SK-N-SH treated with all-trans-retinoic acid at 6 μM for 48 hours (cell line): Measurements from ENCODE around the gene CFAP221.

ENCODE experiments used
- ATAC-seq: fragments of 200-7000 bp; cut with Tn5 transposase; 3 replicates; pipeline ENCODE4 v1.9.1; 2020; ENCODE audit warnings: mild to moderate bottlenecking, moderate library complexity
- ARNTL ChIP-seq: fragments of 450-650 bp; formaldehyde crosslinking; IDR thresholded peaks from 2 replicates; pipeline ENCODE4 v1.5.0; 2020; ENCODE audit warnings: low read depth, mild to moderate bottlenecking, moderate library complexity, borderline replicate concordance
- BACH2 ChIP-seq: fragments of 250-450 bp; sonication (Bioruptor Pico); IDR thresholded peaks from 2 replicates; pipeline ENCODE4 v1.9.0; 2021; ENCODE audit warnings: mild to moderate bottlenecking, borderline replicate concordance
- CSDC2 ChIP-seq: fragments of 250-450 bp; sonication (Bioruptor Pico); IDR thresholded peaks from 2 replicates; pipeline ENCODE4 v1.5.0; 2020; ENCODE audit warnings: mild to moderate bottlenecking, moderate library complexity
- ESRRG ChIP-seq: fragments of 250-450 bp; sonication (Bioruptor Pico); IDR thresholded peaks from 2 replicates; pipeline ENCODE4 v1.6.1; 2021; ENCODE audit warnings: mild to moderate bottlenecking
- ISL1 ChIP-seq: fragments of 250-450 bp; sonication (Bioruptor Pico); IDR thresholded peaks from 2 replicates; pipeline ENCODE4 v2.1.2; 2022; ENCODE audit warnings: mild to moderate bottlenecking, moderate library complexity
- OSR1 ChIP-seq: fragments of 250-450 bp; sonication (Bioruptor Pico); IDR thresholded peaks from 2 replicates; pipeline ENCODE4 v1.8.0; 2022; ENCODE audit warnings: moderate library complexity, mild to moderate bottlenecking, inconsistent platforms
- PPARA ChIP-seq: fragments of 250-450 bp; sonication (Bioruptor Pico); IDR thresholded peaks from 2 replicates; pipeline ENCODE4 v1.5.0; 2020; ENCODE audit warnings: mild to moderate bottlenecking, borderline replicate concordance
- RARB ChIP-seq: fragments of 250-450 bp; sonication (Bioruptor Pico); IDR thresholded peaks from 2 replicates; pipeline ENCODE4 v1.8.0; 2021; ENCODE audit warnings: mild to moderate bottlenecking, moderate library complexity
- SNAI2 ChIP-seq: fragments of 250-450 bp; sonication (Bioruptor Pico); IDR thresholded peaks from 2 replicates; pipeline ENCODE4 v1.5.0; 2020; ENCODE audit warnings: mild to moderate bottlenecking, moderate library complexity
- TCF4 ChIP-seq: fragments of 250-450 bp; sonication (Bioruptor Pico); IDR thresholded peaks from 2 replicates; pipeline ENCODE4 v1.8.0; 2021; ENCODE audit warnings: mild to moderate bottlenecking, moderate library complexity, borderline replicate concordance
- TOX ChIP-seq: fragments of 250-450 bp; sonication (Bioruptor Pico); IDR thresholded peaks from 2 replicates; pipeline ENCODE4 v1.8.0; 2021; ENCODE audit warnings: mild to moderate bottlenecking, moderate library complexity, borderline replicate concordance
- ZC3H10 ChIP-seq: fragments of 250-450 bp; sonication (Bioruptor Pico); IDR thresholded peaks from 2 replicates; pipeline ENCODE4 v1.5.1; 2021; ENCODE audit warnings: mild to moderate bottlenecking, moderate library complexity
- ZFP3 ChIP-seq: fragments of 250-450 bp; sonication (Bioruptor Pico); IDR thresholded peaks from 2 replicates; pipeline ENCODE4 v1.5.0; 2020; ENCODE audit warnings: mild to moderate bottlenecking, moderate library complexity
- ZFP30 ChIP-seq: fragments of 450-650 bp; formaldehyde crosslinking; IDR thresholded peaks from 2 replicates; pipeline ENCODE4 v1.5.0; 2022; ENCODE audit warnings: mild to moderate bottlenecking, moderate library complexity
- ZNF565 ChIP-seq: fragments of 450-650 bp; formaldehyde crosslinking; conservative IDR thresholded peaks from 2 replicates; pipeline ENCODE4 v1.5.0; 2020; ENCODE audit warnings: low read depth, mild to moderate bottlenecking, moderate library complexity
- ZNF70 ChIP-seq: fragments of 450-650 bp; formaldehyde crosslinking; IDR thresholded peaks from 2 replicates; pipeline ENCODE4 v1.5.0; 2020; ENCODE audit warnings: mild to moderate bottlenecking, moderate library complexity
- TF ChIP-seq, protein P1 (sequence below): fragments of 250-450 bp; sonication (Bioruptor Pico); IDR thresholded peaks from 2 replicates; pipeline ENCODE4 v1.5.1; 2021; ENCODE audit warnings: mild to moderate bottlenecking, moderate library complexity
- TF ChIP-seq, protein P2 (sequence below): fragments of 250-450 bp; sonication (Bioruptor Pico); IDR thresholded peaks from 2 replicates; pipeline ENCODE4 v1.5.0; 2020; ENCODE audit warnings: mild to moderate bottlenecking, moderate library complexity
- TF ChIP-seq, protein P3 (sequence below): fragments of 250-450 bp; sonication (Bioruptor Pico); IDR thresholded peaks from 2 replicates; pipeline ENCODE4 v1.8.0; 2020; ENCODE audit warnings: mild to moderate bottlenecking, moderate library complexity, borderline replicate concordance
- TF ChIP-seq, protein P4 (sequence below): fragments of 250-450 bp; sonication (Bioruptor Pico); IDR thresholded peaks from 2 replicates; pipeline ENCODE4 v1.5.1; 2020; ENCODE audit warnings: low read depth, mild to moderate bottlenecking, moderate library complexity

CFAP221 gene

DNA sequence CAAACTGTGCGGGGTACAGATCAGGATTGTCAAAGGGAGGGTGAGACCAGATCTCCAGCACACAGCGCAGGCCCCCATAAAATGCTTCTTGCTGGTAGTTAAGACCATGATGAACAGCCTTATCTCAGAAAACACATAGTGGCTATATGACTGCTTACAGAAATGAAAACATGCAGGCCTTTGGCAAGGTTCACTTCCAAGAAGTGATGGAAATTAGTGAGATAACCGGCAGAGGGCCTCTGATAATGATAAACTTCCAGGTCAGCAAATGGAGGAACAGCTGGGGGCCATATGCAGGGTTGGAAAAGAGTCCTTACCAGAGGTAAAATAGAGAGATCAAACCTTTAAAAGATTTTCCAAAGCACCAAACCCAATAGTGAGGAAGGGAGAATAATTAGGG lies 46.6 kb downstream of the CFAP221 start:
- ATAC-seq, result no peak
- no peak for TF ChIP-seq ESRRG (CRISPR knock-in tag)
- TF ChIP-seq CSDC2 (CRISPR knock-in tag), result no peak
- TF ChIP-seq, protein P1, sequence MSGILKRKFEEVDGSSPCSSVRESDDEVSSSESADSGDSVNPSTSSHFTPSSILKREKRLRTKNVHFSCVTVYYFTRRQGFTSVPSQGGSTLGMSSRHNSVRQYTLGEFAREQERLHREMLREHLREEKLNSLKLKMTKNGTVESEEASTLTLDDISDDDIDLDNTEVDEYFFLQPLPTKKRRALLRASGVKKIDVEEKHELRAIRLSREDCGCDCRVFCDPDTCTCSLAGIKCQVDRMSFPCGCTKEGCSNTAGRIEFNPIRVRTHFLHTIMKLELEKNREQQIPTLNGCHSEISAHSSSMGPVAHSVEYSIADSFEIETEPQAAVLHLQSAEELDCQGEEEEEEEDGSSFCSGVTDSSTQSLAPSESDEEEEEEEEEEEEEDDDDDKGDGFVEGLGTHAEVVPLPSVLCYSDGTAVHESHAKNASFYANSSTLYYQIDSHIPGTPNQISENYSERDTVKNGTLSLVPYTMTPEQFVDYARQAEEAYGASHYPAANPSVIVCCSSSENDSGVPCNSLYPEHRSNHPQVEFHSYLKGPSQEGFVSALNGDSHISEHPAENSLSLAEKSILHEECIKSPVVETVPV (CRISPR knock-in tag), result no peak
- no peak for TF ChIP-seq TOX (CRISPR knock-in tag)
- no peak for TF ChIP-seq PPARA (CRISPR knock-in tag)
- TF ChIP-seq RARB (CRISPR knock-in tag), result no peak
- no peak for TF ChIP-seq BACH2 (CRISPR knock-in tag)
- peak; percentile 84 for TF ChIP-seq TCF4
- no peak for TF ChIP-seq ISL1 (CRISPR knock-in tag)
- TF ChIP-seq ZNF70, result no peak
- TF ChIP-seq ZFP3, result no peak
- no peak for TF ChIP-seq ZNF565
- TF ChIP-seq, protein P2, sequence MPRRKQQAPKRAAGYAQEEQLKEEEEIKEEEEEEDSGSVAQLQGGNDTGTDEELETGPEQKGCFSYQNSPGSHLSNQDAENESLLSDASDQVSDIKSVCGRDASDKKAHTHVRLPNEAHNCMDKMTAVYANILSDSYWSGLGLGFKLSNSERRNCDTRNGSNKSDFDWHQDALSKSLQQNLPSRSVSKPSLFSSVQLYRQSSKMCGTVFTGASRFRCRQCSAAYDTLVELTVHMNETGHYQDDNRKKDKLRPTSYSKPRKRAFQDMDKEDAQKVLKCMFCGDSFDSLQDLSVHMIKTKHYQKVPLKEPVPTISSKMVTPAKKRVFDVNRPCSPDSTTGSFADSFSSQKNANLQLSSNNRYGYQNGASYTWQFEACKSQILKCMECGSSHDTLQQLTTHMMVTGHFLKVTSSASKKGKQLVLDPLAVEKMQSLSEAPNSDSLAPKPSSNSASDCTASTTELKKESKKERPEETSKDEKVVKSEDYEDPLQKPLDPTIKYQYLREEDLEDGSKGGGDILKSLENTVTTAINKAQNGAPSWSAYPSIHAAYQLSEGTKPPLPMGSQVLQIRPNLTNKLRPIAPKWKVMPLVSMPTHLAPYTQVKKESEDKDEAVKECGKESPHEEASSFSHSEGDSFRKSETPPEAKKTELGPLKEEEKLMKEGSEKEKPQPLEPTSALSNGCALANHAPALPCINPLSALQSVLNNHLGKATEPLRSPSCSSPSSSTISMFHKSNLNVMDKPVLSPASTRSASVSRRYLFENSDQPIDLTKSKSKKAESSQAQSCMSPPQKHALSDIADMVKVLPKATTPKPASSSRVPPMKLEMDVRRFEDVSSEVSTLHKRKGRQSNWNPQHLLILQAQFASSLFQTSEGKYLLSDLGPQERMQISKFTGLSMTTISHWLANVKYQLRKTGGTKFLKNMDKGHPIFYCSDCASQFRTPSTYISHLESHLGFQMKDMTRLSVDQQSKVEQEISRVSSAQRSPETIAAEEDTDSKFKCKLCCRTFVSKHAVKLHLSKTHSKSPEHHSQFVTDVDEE (CRISPR knock-in tag), result 0 out of 2 replicates have a peak, but pooled peaks have one; percentile 58
- TF ChIP-seq, all 23 proteins: peak for 2

DNA sequence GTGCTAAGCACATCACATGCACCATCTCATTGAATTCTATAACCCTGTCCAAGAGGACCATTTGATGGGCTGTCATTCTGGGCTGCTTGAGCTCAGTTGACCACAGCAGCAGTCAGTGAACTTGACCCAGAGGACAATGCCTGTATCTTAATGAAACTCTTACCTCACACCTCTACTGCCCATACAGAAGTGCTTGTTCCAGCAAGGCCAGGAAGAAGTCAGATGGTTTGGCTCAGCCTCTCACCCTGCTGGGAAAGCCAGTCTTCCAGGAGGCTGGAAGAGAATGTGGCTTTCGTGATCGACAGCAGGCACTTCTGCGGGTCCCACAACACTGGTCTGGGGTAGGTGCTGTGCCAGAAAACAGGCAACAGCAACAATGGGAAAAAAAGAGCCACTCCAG lies 47.3 kb downstream of the CFAP221 start:
- no peak for TF ChIP-seq ARNTL (CRISPR knock-in tag)
- no peak for TF ChIP-seq OSR1 (CRISPR knock-in tag)
- TF ChIP-seq ISL1 (CRISPR knock-in tag), result no peak
- TF ChIP-seq, all 23 proteins: peak for 0
- ATAC-seq, result no peak

DNA sequence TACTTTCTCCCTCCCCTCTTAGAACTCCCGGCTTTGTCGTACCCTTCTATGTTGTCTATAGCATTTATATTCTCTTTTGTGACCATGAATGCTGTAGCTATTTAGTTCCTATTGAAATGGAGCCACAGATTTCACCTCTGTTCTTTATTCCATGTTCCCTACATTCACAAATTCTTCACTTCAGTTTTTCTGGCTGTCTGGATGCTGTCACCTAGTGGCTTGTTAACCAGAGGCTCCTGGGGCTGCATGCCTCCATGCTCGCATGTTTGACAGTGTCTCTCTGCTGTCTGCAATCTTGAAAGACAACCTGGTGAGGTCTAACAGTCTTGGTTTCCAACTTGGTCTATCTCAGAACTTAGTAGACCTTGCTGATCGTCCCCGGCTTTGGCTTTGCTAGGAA lies 48.2 kb downstream of the CFAP221 start:
- TF ChIP-seq OSR1 (CRISPR knock-in tag) (no peak), TCF4 (no peak), ARNTL (CRISPR knock-in tag) (no peak), SNAI2 (CRISPR knock-in tag) (no peak), BACH2 (CRISPR knock-in tag) (no peak), RARB (CRISPR knock-in tag) (no peak), ZC3H10 (no peak)
- TF ChIP-seq, protein P3, sequence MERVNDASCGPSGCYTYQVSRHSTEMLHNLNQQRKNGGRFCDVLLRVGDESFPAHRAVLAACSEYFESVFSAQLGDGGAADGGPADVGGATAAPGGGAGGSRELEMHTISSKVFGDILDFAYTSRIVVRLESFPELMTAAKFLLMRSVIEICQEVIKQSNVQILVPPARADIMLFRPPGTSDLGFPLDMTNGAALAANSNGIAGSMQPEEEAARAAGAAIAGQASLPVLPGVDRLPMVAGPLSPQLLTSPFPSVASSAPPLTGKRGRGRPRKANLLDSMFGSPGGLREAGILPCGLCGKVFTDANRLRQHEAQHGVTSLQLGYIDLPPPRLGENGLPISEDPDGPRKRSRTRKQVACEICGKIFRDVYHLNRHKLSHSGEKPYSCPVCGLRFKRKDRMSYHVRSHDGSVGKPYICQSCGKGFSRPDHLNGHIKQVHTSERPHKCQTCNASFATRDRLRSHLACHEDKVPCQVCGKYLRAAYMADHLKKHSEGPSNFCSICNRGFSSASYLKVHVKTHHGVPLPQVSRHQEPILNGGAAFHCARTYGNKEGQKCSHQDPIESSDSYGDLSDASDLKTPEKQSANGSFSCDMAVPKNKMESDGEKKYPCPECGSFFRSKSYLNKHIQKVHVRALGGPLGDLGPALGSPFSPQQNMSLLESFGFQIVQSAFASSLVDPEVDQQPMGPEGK (CRISPR knock-in tag), result no peak
- TF ChIP-seq, all 23 proteins: peak for 0

DNA sequence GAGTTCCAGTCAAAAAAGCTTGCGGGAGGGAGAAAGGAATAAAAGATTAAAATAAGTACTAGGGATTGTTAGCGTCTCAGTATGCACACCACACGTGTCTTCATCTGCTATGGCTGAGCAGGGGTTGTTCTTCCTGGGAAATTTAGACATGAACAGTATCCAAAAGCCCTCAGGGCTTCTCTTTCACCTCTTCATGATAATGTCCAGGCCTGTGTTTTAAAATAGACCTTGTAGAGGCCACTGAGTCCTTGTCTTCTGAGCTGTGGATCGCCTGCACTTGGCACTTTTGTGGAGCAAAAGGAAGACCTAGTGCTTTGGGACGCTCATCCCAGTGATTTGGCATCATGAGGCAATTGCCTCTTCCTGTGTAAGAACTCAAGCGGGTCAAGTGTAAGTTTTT lies 52.4 kb downstream of the CFAP221 start:
- no peak for ATAC-seq
- TF ChIP-seq ISL1 (CRISPR knock-in tag) (no peak), BACH2 (CRISPR knock-in tag) (no peak), ZFP30 (no peak), ARNTL (CRISPR knock-in tag) (no peak), OSR1 (CRISPR knock-in tag) (no peak), ZNF70 (no peak), SNAI2 (CRISPR knock-in tag) (no peak), RARB (CRISPR knock-in tag) (no peak), ZFP3 (no peak), TCF4 (no peak), CSDC2 (CRISPR knock-in tag) (no peak)
- TF ChIP-seq, protein P1 (CRISPR knock-in tag), result no peak
- TF ChIP-seq, protein P4, sequence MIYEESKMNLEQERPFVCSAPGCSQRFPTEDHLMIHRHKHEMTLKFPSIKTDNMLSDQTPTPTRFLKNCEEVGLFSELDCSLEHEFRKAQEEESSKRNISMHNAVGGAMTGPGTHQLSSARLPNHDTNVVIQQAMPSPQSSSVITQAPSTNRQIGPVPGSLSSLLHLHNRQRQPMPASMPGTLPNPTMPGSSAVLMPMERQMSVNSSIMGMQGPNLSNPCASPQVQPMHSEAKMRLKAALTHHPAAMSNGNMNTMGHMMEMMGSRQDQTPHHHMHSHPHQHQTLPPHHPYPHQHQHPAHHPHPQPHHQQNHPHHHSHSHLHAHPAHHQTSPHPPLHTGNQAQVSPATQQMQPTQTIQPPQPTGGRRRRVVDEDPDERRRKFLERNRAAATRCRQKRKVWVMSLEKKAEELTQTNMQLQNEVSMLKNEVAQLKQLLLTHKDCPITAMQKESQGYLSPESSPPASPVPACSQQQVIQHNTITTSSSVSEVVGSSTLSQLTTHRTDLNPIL (CRISPR knock-in tag), result no peak

More for the DNA sequence above, 48.2 kb downstream of the CFAP221 start:
- no peak for ATAC-seq
